ENCODE measurements around the gene DCLK2. TPM values are rescaled to one million over a fixed set of nuclear protein-coding genes. Genes with fewer than 3 reads are reported as not detected.

The DCLK2 gene
- total RNA-seq, 1 experiment from 2014 or later, result 2.7 TPM

GRCh38 chr4:150206265-150206664 lies 128.0 kb downstream of the DCLK2 start:
- no peak overlapping the region for H3K4me2 ChIP-seq (ENCODE audit: low read length)
- H3K36me3 ChIP-seq (ENCODE audit: control insufficient read depth in 1 of 2, insufficient read depth in 2 of 2, low read length in 2 of 2), result no peaks in the 10 kb centered on the region
- H3K27me3 ChIP-seq (ENCODE audit: insufficient read depth, low read length), result no peaks in the 10 kb centered on the region
- H3K4me3 ChIP-seq (replicated peaks in 1 of 2; ENCODE audit: low read depth in 1 of 2, low read length in 2 of 2), result no peak overlapping the region
- intact Hi-C loops (cut with micrococcal nuclease), result no loop called here
- H3K27ac ChIP-seq (ENCODE audit: low read depth, low read length), result no peak overlapping the region
- no peak overlapping the region for H2AFZ ChIP-seq (ENCODE audit: low read depth, low read length, poor library complexity, severe bottlenecking)
- H3K9me3 ChIP-seq (ENCODE audit: control insufficient read depth in 1 of 2, insufficient read depth in 1 of 2, low read depth in 1 of 2, low read length in 2 of 2), result no peaks in the 10 kb centered on the region
- ChIA-PET CTCF (interaction anchor here (0.8 to 1.1 kb wide), 2 partner anchors 9 to 36 kb away, joined by 3 read pairs; no protein-coding TSS in a partner anchor), POLR2A (no interaction called here), RAD21 (ENCODE audit: low non-redundant PET in 1 of 2, low total read pairs in 2 of 2, uncharacterized antibody in 2 of 2, unreplicated experiment in 2 of 2) (no interaction called here)
- H3K9ac ChIP-seq (ENCODE audit: low read length), result no peak overlapping the region
- H4K20me1 ChIP-seq (ENCODE audit: insufficient read depth), result no peaks in the 10 kb centered on the region
- BruUV-seq (replicated peaks), result no TSS peak
- no peaks in the 10 kb centered on the region for H3K4me1 ChIP-seq (ENCODE audit: control insufficient read depth in 1 of 2, insufficient read depth in 2 of 2, low read length in 2 of 2)
- no peak for TF ChIP-seq JUND (IDR thresholded peaks at IDR 0.05)
- TF ChIP-seq ZBTB33 (IDR thresholded peaks at IDR 0.05; ENCODE audit: extremely low read depth, insufficient replicate concordance, low read length), result no peak
- TF ChIP-seq EZH2phosphoT487 (IDR thresholded peaks at IDR 0.05; ENCODE audit: borderline replicate concordance), result no peak
- no peak for TF ChIP-seq EZH2 (IDR thresholded peaks at IDR 0.05)
- TF ChIP-seq YY1 (IDR thresholded peaks at IDR 0.05; ENCODE audit: extremely low read depth, insufficient replicate concordance, low read depth, low read length), result no peak
- TF ChIP-seq RAD21 (IDR thresholded peaks at IDR 0.05; ENCODE audit: low read depth), result no peak
- TF ChIP-seq ELF1 (IDR thresholded peaks at IDR 0.05; ENCODE audit: borderline replicate concordance, low read depth), result no peak
- no peak for TF ChIP-seq POLR2A (IDR thresholded peaks at IDR 0.05; ENCODE audit: borderline replicate concordance, extremely low read depth, insufficient read depth, insufficient read length)
- no peak for TF ChIP-seq TCF7L2 (IDR thresholded peaks at IDR 0.05; ENCODE audit: borderline replicate concordance, extremely low read depth, insufficient read depth, insufficient read length)
- no peak for TF ChIP-seq MAX (IDR thresholded peaks at IDR 0.05)
- TF ChIP-seq SRF (IDR thresholded peaks at IDR 0.05; ENCODE audit: low read depth), result no peak
- no peak for TF ChIP-seq ATF3 (IDR thresholded peaks at IDR 0.05)
- TF ChIP-seq REST (IDR thresholded peaks at IDR 0.05; ENCODE audit: low read depth), result no peak
- no peak for TF ChIP-seq CEBPB (IDR thresholded peaks at IDR 0.05; ENCODE audit: low read depth)
- no peak for TF ChIP-seq CBX3 (IDR thresholded peaks at IDR 0.05; ENCODE audit: low read depth)
- TF ChIP-seq SP1 (IDR thresholded peaks at IDR 0.05; ENCODE audit: low read depth), result no peak
- TF ChIP-seq ZNF274 (IDR thresholded peaks at IDR 0.05; ENCODE audit: low read depth, low read length), result no peak
- H3K9me2 ChIP-seq (ENCODE audit: insufficient read depth), result no peaks in the 10 kb centered on the region
- H3K79me2 ChIP-seq (ENCODE audit: insufficient read depth, low read length), result no peaks in the 10 kb centered on the region
- no peak for DNase-seq (ENCODE audit: low read depth, low spot score)
- ATAC-seq, result no peak

All from HCT116 (cell line).